ENCODE data around the gene LRRC1. TPM values are rescaled to one million over a fixed set of nuclear protein-coding genes. Genes with fewer than 3 reads are reported as not detected.

LRRC1 gene
- total and polyA plus RNA-seq, 2 experiments from 2014 or later: 11.3 to 16.6 TPM

DNA sequence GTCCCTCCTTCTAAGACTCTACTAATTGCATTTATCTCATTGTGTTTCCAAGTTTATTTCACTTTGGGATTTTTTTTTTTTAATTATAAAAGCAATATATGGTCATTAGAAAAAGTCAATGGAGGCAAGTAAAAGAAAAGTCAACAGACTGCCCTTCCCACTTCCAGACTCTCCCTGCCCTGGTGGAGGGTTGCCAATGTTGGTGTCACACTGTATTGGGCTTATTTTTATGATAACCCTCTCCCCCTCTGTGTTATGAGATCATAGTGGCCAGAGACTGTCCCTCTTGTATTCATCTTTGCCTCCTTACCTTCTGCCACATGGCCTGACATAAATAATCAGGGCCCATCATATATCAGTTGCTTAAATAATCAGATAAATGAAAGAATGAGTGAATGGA, 63.4 kb downstream of the LRRC1 start (continued):
- TF ChIP-seq CREB1 (CRISPR knock-in tag; IDR thresholded peaks at IDR 0.05; ENCODE audit: low read depth): no peak
- no peak for TF ChIP-seq ZNF331 (CRISPR knock-in tag; IDR thresholded peaks at IDR 0.05; ENCODE audit: low read depth)
- no peak for TF ChIP-seq EZH2 (IDR thresholded peaks at IDR 0.05; ENCODE audit: low read depth, unreplicated experiment)
- TF ChIP-seq, protein P1, sequence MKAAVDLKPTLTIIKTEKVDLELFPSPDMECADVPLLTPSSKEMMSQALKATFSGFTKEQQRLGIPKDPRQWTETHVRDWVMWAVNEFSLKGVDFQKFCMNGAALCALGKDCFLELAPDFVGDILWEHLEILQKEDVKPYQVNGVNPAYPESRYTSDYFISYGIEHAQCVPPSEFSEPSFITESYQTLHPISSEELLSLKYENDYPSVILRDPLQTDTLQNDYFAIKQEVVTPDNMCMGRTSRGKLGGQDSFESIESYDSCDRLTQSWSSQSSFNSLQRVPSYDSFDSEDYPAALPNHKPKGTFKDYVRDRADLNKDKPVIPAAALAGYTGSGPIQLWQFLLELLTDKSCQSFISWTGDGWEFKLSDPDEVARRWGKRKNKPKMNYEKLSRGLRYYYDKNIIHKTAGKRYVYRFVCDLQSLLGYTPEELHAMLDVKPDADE (IDR thresholded peaks at IDR 0.05): no peak
- TF ChIP-seq ZNF114 (CRISPR knock-in tag; IDR thresholded peaks at IDR 0.05): no peak
- TF ChIP-seq, protein P2, sequence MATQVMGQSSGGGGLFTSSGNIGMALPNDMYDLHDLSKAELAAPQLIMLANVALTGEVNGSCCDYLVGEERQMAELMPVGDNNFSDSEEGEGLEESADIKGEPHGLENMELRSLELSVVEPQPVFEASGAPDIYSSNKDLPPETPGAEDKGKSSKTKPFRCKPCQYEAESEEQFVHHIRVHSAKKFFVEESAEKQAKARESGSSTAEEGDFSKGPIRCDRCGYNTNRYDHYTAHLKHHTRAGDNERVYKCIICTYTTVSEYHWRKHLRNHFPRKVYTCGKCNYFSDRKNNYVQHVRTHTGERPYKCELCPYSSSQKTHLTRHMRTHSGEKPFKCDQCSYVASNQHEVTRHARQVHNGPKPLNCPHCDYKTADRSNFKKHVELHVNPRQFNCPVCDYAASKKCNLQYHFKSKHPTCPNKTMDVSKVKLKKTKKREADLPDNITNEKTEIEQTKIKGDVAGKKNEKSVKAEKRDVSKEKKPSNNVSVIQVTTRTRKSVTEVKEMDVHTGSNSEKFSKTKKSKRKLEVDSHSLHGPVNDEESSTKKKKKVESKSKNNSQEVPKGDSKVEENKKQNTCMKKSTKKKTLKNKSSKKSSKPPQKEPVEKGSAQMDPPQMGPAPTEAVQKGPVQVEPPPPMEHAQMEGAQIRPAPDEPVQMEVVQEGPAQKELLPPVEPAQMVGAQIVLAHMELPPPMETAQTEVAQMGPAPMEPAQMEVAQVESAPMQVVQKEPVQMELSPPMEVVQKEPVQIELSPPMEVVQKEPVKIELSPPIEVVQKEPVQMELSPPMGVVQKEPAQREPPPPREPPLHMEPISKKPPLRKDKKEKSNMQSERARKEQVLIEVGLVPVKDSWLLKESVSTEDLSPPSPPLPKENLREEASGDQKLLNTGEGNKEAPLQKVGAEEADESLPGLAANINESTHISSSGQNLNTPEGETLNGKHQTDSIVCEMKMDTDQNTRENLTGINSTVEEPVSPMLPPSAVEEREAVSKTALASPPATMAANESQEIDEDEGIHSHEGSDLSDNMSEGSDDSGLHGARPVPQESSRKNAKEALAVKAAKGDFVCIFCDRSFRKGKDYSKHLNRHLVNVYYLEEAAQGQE (IDR thresholded peaks at IDR 0.05; ENCODE audit: unreplicated experiment): no peak
- no peak for TF ChIP-seq POLR2AphosphoS5 (IDR thresholded peaks at IDR 0.05; ENCODE audit: low read depth)

DNA sequence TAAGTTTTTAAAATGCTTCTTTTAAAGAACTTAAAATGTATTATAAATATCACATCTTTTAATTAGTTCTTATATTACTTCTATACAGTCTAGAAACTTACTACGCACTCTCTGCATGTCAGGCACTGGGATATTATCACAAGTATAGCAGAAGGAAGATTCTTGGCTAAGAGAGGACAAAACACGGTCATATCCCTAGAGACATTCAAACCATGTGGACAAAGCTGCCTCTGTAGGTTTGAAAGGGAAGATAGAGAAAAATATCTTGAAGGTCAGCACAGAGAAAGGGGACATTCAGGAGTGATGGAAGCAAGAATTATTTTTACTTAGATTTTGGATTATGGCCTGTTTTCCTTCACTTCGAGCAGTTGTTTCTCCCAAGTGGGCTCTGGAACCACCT, 64.1 kb downstream of the LRRC1 start:
- Mint-ChIP-seq H3K4me3 (no peak overlapping the region), H3K4me1 (peaks cover 30% of the 10 kb centered on the region), H3K9me3 (no peaks in the 10 kb centered on the region), H3K27me3 (ENCODE audit: insufficient read depth, low read depth, poor library complexity) (no peaks in the 10 kb centered on the region), H3K36me3 (ENCODE audit: low read depth) (no peaks in the 10 kb centered on the region; the same call in 2 of the 3 replicates), H3K27ac (no peak overlapping the region)
- Histone ChIP-seq H4K20me1 (replicated peaks; ENCODE audit: insufficient read depth) (no peaks in the 10 kb centered on the region), H3K27ac (ENCODE audit: low read depth) (no peak overlapping the region), H3K4me1 (ENCODE audit: insufficient read depth) (peaks cover 6% of the 10 kb centered on the region), H3F3A (replicated peaks; ENCODE audit: low read depth) (no peaks in the 10 kb centered on the region), H3K4me3 (no peak overlapping the region), H3K27me3 (ENCODE audit: insufficient read depth) (no peaks in the 10 kb centered on the region), H3K79me2 (replicated peaks; ENCODE audit: insufficient read depth) (peaks cover 3% of the 10 kb centered on the region; the same call in 1 of the 2 replicates), H3K36me3 (ENCODE audit: insufficient read depth) (no peaks in the 10 kb centered on the region), H2AFZ (no peak overlapping the region), H3K4me2 (no peak overlapping the region), H3K9me2 (ENCODE audit: insufficient read depth) (peaks cover 23% of the 10 kb centered on the region; the same call in 1 of the 2 replicates)
- ATAC-seq (no peak), DNase-seq (ENCODE audit: low spot score) (no peak)
- TF ChIP-seq, protein P2 (IDR thresholded peaks at IDR 0.05; ENCODE audit: unreplicated experiment): no peak
- TF ChIP-seq, protein P1 (IDR thresholded peaks at IDR 0.05): no peak
- no peak for TF ChIP-seq CREB1 (CRISPR knock-in tag; IDR thresholded peaks at IDR 0.05; ENCODE audit: low read depth)
- TF ChIP-seq NANOG (IDR thresholded peaks at IDR 0.05; ENCODE audit: borderline replicate concordance): no peak
- no peak for TF ChIP-seq POLR2AphosphoS5 (IDR thresholded peaks at IDR 0.05; ENCODE audit: low read depth)
- TF ChIP-seq, protein P3, sequence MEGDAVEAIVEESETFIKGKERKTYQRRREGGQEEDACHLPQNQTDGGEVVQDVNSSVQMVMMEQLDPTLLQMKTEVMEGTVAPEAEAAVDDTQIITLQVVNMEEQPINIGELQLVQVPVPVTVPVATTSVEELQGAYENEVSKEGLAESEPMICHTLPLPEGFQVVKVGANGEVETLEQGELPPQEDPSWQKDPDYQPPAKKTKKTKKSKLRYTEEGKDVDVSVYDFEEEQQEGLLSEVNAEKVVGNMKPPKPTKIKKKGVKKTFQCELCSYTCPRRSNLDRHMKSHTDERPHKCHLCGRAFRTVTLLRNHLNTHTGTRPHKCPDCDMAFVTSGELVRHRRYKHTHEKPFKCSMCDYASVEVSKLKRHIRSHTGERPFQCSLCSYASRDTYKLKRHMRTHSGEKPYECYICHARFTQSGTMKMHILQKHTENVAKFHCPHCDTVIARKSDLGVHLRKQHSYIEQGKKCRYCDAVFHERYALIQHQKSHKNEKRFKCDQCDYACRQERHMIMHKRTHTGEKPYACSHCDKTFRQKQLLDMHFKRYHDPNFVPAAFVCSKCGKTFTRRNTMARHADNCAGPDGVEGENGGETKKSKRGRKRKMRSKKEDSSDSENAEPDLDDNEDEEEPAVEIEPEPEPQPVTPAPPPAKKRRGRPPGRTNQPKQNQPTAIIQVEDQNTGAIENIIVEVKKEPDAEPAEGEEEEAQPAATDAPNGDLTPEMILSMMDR (conservative IDR thresholded peaks at IDR 0.05; ENCODE audit: low read depth in 2 of 2): no peak
- no peak for TF ChIP-seq EZH2 (IDR thresholded peaks at IDR 0.05; ENCODE audit: low read depth, unreplicated experiment)
- TF ChIP-seq ZNF331 (CRISPR knock-in tag; IDR thresholded peaks at IDR 0.05; ENCODE audit: low read depth): no peak
- TF ChIP-seq STAT1 (IDR thresholded peaks at IDR 0.05; ENCODE audit: unreplicated experiment): no peak
- TF ChIP-seq JUNB (IDR thresholded peaks at IDR 0.05; ENCODE audit: unreplicated experiment): no peak
